Activated effector memory CD4-positive, alpha-beta T cell treated with anti-CD3 and anti-CD28 coated beads, Interleukin-2, amount 50 U/mL, for 16 hours (primary cell): ENCODE data around the gene C1orf52.
A peak's percentile ranks its signal among the peaks of the same experiment; 100 is the strongest.

Experiments
- DNase-seq: peaks from one replicate; pipeline ENCODE4 v3.0.0-alpha.2; 2020

Gene C1orf52

DNA sequence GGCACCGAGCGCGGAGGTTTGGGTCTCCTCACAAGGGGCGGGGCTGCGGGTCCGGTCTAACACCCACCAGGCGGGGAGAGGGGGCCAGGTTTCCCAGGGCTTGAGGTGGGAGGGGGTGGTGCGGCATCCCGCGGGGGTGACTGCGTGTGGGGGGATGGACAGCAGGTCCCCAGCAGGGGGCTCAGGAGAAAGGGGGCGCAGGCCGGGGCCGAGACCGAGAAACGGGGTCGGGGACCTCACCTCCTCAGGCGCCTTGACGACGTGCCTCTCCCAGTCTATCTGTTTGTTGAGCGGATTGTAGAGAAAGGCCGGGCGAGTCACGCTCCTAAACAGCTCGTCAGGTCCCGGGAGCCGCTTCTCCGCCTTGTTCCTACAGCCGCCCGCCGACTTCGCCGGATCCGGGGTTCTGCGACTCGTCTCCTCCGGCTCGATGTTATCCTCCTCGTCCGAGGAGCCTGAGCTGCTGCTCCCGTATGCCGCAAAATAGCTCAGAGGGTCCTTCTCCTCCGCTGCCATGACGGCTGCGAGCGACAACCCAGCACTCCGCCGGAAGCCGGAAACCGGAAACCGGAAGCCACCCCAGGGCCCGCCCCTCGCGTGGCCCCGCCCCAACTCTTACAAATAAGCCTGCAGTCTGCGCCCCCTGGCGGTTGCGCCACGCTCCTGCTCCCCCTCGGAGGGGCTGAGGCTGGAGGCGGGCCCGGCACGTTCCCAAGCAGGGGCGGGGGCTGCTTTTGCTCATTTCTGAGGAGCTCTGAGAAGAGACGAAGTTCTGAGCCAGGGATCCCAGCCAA is at the start of gene C1orf52:
TSS of gene C1orf52 (minus strand) at position 545 of the 794 bp plus-strand sequence. CDS start at position 516, 29 bp downstream.
- DNase-seq, result peak; percentile 100

GRCh38 chr1:85308833-85309350 is 49.4 kb upstream of the C1orf52 start:
- DNase-seq, result no peak

- DNase-seq, result peak; percentile 85
These were observed 48.7 kb upstream of the C1orf52 start for GRCh38 chr1:85307987-85308832.

GRCh38 chr1:85306236-85306635 is 46.8 kb upstream of the C1orf52 start:
- DNase-seq, result no peak

DNA sequence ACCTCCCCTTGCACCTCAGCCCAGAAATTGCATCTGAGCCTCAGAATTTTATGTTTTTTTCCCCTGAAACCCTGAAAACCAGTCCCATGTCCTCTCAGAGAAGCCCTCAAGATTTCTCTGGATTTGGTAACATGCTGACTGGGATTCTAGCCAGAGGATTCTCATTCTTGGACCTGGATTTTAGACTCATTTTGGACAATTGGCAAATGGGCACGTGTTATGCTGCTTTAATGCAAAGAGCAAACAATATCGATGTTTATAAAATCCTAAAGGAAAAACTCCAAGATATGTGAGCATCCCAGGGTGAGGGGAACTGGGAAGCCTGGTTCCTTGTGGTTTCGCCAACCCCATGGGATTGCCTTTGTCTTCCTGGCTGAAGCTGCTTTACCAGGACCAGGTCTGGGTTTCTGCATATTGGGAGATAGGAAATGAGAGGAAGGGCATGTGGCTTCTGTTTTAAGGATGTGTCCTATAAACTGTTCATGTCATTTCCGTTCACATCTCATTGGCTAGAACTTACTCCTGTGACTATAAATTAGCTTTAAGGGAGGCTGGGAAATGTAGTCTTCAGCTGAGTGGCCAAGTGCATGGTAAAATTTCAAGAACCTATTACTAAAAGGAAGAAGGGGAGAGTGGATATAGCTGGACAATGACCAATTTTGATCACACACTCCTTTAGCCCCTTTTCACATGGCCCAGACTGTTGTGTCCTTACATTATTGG is 44.1 kb upstream of the C1orf52 start:
- no peak for DNase-seq

GRCh38 chr1:85300140-85300539 is 40.7 kb upstream of the C1orf52 start:
- no peak for DNase-seq

DNA sequence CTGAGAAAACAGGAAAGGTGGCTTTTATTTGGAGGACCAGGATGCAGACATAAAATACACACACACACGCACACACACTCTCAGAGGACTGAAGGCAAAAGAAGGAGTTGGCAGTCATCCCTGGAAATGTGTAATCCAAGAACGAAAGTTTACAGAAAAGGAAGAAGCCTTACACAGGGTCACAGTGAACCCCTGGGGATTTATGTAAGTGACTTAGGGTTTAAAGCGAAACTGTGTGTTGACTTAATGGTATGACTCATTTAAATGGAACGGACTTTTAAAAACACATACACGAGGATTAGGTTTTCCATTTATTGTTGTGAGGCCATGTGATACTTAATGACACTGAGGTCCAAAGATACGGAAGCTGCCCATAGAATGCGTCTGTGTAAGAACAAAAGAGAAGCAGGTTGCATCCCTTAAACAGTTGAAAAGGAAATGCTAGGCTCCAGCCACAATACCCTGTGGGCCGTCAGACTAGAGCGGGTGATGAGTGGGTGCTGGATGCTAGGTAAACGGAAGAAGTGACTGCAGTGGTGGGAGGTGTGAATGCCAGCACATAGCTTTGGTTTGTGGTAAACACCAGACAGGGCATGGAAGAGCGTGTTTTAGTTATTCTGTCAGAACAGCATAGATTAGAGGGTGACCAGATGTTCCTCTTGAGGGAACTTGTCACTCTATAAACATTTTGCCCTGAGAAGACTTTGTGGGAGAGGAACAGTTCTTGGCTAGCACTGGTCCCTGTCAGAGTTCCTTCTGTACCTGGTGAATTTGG is 38.6 kb upstream of the C1orf52 start:
- DNase-seq, result peak; percentile 89

DNA sequence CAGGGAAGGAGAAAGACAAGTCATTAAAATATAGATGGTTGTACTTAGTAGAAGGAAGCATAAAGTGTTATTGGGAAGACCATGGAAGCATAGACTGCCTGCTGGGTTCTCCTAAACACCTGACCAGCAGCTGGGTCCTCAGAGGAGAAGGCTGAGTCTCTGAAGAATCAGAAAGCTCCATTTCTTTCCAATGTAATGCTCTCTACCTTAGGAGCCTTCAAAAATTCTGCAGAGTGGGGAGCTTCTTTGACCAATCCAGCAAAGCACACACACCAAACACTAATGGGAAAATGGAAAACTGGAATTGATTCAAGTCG is 38.0 kb upstream of the C1orf52 start:
- no peak for DNase-seq

DNA sequence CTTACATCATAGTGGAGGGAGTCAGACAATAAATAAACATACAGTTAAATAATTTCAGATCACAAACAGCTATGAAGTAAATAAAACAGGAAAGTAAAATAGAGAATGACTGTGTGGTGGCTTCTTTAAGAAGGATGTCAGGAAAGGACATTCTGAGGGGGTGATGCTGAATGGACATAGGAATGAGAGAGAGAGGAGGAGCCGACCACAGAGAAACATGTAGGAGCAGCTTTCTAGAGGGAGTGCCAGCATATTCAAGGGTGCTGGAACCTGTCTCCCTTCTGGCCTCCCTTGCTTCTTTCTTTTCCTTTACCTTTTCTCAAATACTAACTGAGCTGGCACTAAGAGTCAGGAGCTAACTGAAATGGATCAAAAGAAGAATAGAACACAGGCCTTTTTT is 37.5 kb upstream of the C1orf52 start:
- no peak for DNase-seq

GRCh38 chr1:85295654-85296053 is 36.2 kb upstream of the C1orf52 start:
- DNase-seq, result no peak

DNA sequence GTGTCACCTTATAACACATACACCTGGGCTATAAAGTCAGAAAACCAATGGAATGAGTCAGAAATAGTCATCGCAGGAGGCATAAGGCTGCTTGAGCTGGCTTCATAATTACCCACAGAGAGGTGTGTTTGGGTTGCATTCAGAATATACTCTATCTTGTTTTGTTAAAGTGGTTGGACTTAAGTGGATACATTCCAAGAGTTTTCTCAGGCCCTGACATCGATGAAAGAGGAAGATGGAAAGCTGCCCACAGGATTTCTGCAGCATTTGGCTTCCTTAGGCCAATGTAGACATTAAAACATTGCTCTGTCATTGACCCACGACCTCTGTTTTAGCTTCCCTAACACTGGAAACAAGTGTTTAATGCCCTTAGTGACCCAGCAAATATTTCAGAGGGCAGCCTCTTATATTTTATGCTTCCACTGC is 35.6 kb upstream of the C1orf52 start:
- DNase-seq, result no peak

DNA sequence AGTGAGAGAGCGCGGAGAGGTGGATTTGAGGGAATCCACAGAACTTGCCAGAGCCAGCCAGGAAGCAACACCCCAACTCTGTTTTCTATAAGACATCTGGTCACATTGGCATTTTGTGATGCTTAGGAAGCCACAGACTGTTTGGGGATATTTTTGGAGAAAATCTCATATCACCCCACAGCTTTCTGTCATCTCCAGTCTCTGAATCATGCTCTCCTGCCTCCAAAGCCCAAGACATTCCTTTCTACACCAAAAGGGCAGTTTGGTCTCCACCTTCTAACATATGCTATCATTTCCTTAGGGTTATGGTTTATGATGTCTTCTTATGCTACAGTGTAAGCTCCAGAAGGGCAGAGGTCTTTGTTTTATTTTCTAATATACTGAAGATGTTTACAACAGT is 31.4 kb upstream of the C1orf52 start:
- no peak for DNase-seq

DNA sequence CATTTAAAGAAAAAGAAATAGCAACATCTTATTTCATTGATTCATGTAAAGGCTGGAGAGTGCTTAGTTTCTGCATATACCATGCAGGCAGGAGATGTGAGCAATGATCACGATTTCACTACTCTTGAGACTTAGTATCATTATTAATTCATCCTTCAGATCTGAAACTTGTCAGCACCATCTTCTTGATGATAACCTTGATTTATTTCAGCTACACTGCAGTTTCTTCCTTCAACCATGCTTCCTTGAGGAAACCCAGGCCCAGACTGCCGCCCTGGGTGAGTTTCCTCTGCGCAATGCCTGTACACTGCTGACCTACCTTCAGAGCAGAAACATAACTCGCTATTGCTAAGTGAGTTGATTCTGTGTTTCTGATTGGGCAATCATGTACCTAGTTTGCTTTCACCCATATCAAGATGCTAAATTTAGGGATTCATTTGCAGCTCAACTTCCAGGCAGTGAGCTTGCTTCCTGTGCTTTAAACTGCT is 30.4 kb upstream of the C1orf52 start:
- DNase-seq, result no peak

GRCh38 chr1:85289207-85289847 is 29.9 kb upstream of the C1orf52 start:
- DNase-seq, result no peak

- no peak for DNase-seq
These were observed 24.7 kb upstream of the C1orf52 start for GRCh38 chr1:85284202-85284601.

DNA sequence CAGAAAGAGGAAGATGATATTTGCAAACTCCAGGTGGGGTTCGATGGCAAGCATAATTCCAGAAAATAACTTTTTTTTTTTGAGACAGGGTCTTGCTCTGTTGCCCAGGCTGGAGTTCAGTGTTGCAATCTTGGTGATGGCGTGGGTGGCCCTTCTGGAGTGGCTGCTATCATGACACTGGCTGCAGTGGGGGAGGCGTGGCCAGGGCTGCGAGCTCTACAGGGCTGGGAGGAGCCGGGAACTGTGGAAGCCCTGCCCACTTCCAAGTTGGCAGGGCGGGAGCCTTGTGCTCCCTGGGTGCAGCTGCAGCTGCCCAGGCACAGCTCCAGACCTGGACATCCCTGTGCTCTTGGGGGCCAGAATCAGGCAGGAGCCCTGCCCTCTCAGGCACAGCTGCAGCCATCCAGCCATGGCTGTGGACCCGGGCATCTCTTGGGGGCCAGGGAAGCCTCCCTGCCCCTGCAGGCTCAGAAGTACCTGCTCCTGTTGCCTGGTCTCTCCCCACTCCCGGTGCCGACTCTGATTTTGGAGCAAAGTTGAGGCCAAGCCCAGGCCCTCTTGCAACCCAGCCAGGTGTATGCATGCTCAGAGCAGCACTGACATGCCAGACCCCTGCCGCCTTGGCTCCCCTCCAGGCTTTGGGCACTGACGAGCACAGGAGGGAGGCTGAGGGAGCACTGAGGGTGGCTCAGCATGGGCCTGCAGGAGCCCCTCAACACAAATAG is 24.2 kb upstream of the C1orf52 start:
- DNase-seq, result no peak

- no peak for DNase-seq
These were observed 23.0 kb upstream of the C1orf52 start for GRCh38 chr1:85282424-85282823.

GRCh38 chr1:85280636-85281035 is 21.2 kb upstream of the C1orf52 start:
- DNase-seq, result no peak

DNA sequence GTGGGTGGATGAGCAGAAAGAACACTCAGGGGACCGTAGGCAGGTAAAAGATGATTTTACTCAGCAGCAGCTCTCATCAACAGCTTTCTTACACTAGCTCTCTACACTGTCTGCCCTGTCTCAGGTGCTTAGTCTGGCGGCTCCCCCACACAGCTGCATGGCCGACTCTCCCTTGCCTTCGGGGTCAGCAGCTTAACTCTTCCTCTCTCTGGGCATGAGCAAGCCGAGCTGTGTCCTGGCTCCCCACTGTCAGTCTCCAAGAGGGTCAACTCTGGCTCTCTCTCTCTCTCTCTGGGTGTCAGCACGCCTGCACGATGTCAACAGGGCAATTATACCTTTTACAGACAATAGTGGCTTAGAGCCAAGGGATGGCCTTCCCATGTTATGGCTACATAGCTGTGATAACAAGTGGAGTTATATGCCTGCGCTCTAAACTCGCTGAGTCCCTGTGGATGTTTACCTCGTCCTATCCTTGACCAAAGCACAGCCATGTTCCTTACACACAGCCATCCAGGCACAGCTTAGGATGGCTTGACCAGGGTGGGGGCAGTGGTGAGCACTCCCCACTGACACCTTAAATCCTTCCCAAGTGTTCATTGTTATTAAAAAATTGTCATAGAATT is 20.1 kb upstream of the C1orf52 start:
- no peak for DNase-seq

GRCh38 chr1:85278853-85279314 is 19.4 kb upstream of the C1orf52 start:
- peak; percentile 85 for DNase-seq
